Gastrocnemius medialis (tissue), 4 donors: Measurements from ENCODE around the gene TMEM126B.

Source experiments
- CTCF ChIP-seq, 5 experiments: fragments of 450-650 bp in 3 of 5; fragments of 200-600 bp in 2 of 5; sonication (generic) in 2 of 5; IDR thresholded peaks in 4 of 5; conservative IDR thresholded peaks in 1 of 5; 1 replicate in 4 of 5; 2 replicates in 1 of 5; pipeline ENCODE4 v1.5.1; 2016 to 2019; ENCODE audit warnings: antibody characterized with exemption in 5 of 5, mild to moderate bottlenecking in 3 of 5, moderate library complexity in 3 of 5
- POLR2A ChIP-seq, 2 donors: fragments of 450-650 bp; IDR thresholded peaks; one replicate each; pipeline ENCODE4 v1.6.1; 2017; ENCODE audit warnings: antibody characterized with exemption in 2 of 2, mild to moderate bottlenecking in 2 of 2, moderate library complexity in 2 of 2

GRCh38 chr11:85590848-85591483 is 37.4 kb upstream of the TMEM126B start:
- no peak for TF ChIP-seq POLR2A (IDR thresholded peaks at IDR 0.05)
- TF ChIP-seq CTCF (IDR thresholded peaks at IDR 0.05 in 4 of 5, conservative IDR thresholded peaks at IDR 0.05 in 1 of 5) = peak in 1 of 5 experiments; percentile 15
